CD4-positive, alpha-beta T cell (primary cell): ENCODE data around the gene MAP3K4. TPM values are rescaled to one million over a fixed set of nuclear protein-coding genes. Genes with fewer than 3 reads are reported as not detected.
A peak's percentile ranks its signal among the peaks of the same experiment; 100 is the strongest.

Experiments used
- ATAC-seq: fragments of 200-7000 bp; cut with Tn5 transposase; one replicate; pipeline ENCODE4 v1.10.0; 2022; ENCODE audit warnings: mild to moderate bottlenecking; ENCODE audit not compliant: poor library complexity
- CTCF ChIA-PET: fragments of 350-600 bp; sonication (Branson Sonifier 250); formaldehyde crosslinking; loops from one replicate; lab custom pipeline; 2021; ENCODE audit warnings: antibody characterized with exemption, inconsistent platforms; lab: Charles Lee
- POLR2A ChIA-PET: fragments of 350-600 bp; sonication (Branson Sonifier 250); formaldehyde crosslinking; loops from one replicate; lab custom pipeline; 2021; ENCODE audit warnings: antibody characterized with exemption, inconsistent platforms; lab: Charles Lee
- DNase-seq, 14 experiments: peaks; one replicate each; pipeline ENCODE4 v3.0.0-alpha.2; 2013 to 2020; ENCODE audit warnings: mixed read lengths in 2 of 14
- H3K27ac ChIP-seq, 2 donors: one replicate each; pipeline versions ENCODE4 v1.5.1 to v1.7.0; 2013; ENCODE audit warnings: low read length in 2 of 2, low read depth in 1 of 2, mild to moderate bottlenecking in 1 of 2
- H3K27me3 ChIP-seq, 2 experiments: 1 replicate in 1 of 2; 2 replicates in 1 of 2; pipeline versions ENCODE4 v1.6.1 to v1.7.0; 2013; ENCODE audit warnings: low read length in 2 of 2, control low read depth in 1 of 2, mild to moderate bottlenecking in 1 of 2, moderate library complexity in 1 of 2; ENCODE audit not compliant: insufficient read depth in 2 of 2, control insufficient read depth in 1 of 2
- H3K36me3 ChIP-seq: one replicate; pipeline ENCODE4 v1.6.1; 2013; ENCODE audit warnings: low read length, control low read depth; ENCODE audit not compliant: insufficient read depth
- H3K4me1 ChIP-seq: one replicate; pipeline ENCODE4 v1.6.1; 2013; ENCODE audit warnings: low read length, control low read depth; ENCODE audit not compliant: insufficient read depth
- H3K4me3 ChIP-seq: one replicate; pipeline ENCODE4 v1.5.1; 2013; ENCODE audit warnings: mild to moderate bottlenecking, low read length, moderate library complexity
- H3K9me3 ChIP-seq, 2 experiments: 1 replicate in 1 of 2; 2 replicates in 1 of 2; pipeline versions ENCODE4 v1.6.1 to v1.7.0; 2013; ENCODE audit warnings: low read length in 2 of 2, mild to moderate bottlenecking in 2 of 2, control low read depth in 1 of 2, moderate library complexity in 1 of 2; ENCODE audit not compliant: control insufficient read depth in 1 of 2, insufficient read depth in 1 of 2
- H3K27ac Mint-ChIP-seq: one replicate; pipeline ENCODE4 v1.8.0; 2020; ENCODE audit warnings: mixed read lengths
- H3K27me3 Mint-ChIP-seq: one replicate; pipeline ENCODE4 v1.8.0; 2021; ENCODE audit warnings: mixed read lengths
- H3K36me3 Mint-ChIP-seq: one replicate; pipeline ENCODE4 v1.8.0; 2021; ENCODE audit warnings: low read depth, mixed read lengths
- H3K4me1 Mint-ChIP-seq: one replicate; pipeline ENCODE4 v1.8.0; 2021; ENCODE audit warnings: low read depth, mixed read lengths
- H3K4me3 Mint-ChIP-seq: one replicate; pipeline ENCODE4 v1.8.0; 2020; ENCODE audit warnings: mild to moderate bottlenecking, mixed read lengths
- H3K9me3 Mint-ChIP-seq: one replicate; pipeline ENCODE4 v1.8.0; 2020; ENCODE audit warnings: mixed read lengths
- intact Hi-C, 2 experiments: fragments of 100-400 bp; cut with DNase I in 1 of 2; cut with micrococcal nuclease in 1 of 2; formaldehyde crosslinking; loops; one replicate each; pipeline versions ENCODE4 v1.15.1 to v1.9.0; 2023 to 2025; cut with DNase I, micrococcal nuclease
- total RNA-seq, 174 experiments: library from RNA in 2 of 174; stranded (reverse) in 2 of 174; gene quantifications; one replicate each; pipeline ENCODE4 v1.2.3 and lab custom pipeline; 2021 to 2026
- TF ChIP-seq, protein P1 (sequence below): fragments of 200-600 bp; IDR thresholded peaks from one replicate; pipeline ENCODE4 v1.8.0; 2022; ENCODE audit warnings: antibody characterized with exemption, mild to moderate bottlenecking

Gene MAP3K4
- total RNA-seq, 2 experiments from 2014 or later: 75.5 to 80.3 TPM

DNA sequence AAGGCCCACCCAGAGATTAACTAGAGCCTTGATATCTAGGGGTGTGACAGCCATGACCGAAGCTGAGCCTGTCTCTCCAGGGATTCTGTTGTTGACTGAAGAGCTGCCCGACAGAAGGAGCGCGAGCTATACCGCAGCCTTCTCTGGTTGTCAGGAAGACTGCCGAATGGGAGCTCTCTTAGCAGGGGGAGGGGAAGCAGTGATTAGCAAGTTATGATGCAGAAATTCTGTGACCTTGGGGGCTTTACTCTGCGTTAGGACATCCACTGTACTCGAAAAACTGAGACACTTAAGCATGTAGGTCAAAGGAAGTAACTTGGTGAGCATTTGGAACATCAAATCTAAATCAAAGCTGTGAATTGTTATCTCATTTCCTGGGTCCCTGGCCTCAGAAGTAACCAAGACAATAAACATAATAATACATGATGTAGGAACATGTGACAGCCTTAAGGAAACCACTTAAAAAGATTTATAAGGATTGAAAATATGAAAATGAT is 84.7 kb downstream of the MAP3K4 start:
- intact Hi-C loops: loop anchor here in 1 of 2 experiments (5.0 kb wide), 1 partner anchor 84 kb away; the partner anchor contains the start of gene MAP3K4
- TF ChIP-seq, protein P1, sequence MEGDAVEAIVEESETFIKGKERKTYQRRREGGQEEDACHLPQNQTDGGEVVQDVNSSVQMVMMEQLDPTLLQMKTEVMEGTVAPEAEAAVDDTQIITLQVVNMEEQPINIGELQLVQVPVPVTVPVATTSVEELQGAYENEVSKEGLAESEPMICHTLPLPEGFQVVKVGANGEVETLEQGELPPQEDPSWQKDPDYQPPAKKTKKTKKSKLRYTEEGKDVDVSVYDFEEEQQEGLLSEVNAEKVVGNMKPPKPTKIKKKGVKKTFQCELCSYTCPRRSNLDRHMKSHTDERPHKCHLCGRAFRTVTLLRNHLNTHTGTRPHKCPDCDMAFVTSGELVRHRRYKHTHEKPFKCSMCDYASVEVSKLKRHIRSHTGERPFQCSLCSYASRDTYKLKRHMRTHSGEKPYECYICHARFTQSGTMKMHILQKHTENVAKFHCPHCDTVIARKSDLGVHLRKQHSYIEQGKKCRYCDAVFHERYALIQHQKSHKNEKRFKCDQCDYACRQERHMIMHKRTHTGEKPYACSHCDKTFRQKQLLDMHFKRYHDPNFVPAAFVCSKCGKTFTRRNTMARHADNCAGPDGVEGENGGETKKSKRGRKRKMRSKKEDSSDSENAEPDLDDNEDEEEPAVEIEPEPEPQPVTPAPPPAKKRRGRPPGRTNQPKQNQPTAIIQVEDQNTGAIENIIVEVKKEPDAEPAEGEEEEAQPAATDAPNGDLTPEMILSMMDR: no peak
- H3K27ac ChIP-seq: peak overlapping the region; percentile 44 to 92
- no peaks in the 10 kb centered on the region for H3K9me3 ChIP-seq
- DNase-seq (peak in 10 of 14 experiments; percentile 9 to 90 (median 40)), ATAC-seq (peak; percentile 68)
- H3K4me3 ChIP-seq: no peak overlapping the region
- Mint-ChIP-seq H3K4me3 (no peak overlapping the region), H3K4me1 (peaks cover 9% of the 10 kb centered on the region), H3K27me3 (no peaks in the 10 kb centered on the region), H3K36me3 (peaks cover 8% of the 10 kb centered on the region), H3K27ac (no peak overlapping the region), H3K9me3 (no peaks in the 10 kb centered on the region)
- peaks cover 21% of the 10 kb centered on the region for H3K36me3 ChIP-seq
- ChIA-PET POLR2A (interaction anchor here (0.7 to 2.4 kb wide), 10 partner anchors 9 to 84 kb away, joined by 3 to 16 read pairs (median 4); partner anchors contain the start of gene MAP3K4), CTCF (interaction anchor here (0.8 to 1.2 kb wide), 2 partner anchors 12 to 27 kb away, joined by 3 read pairs; no protein-coding TSS in a partner anchor)
- peaks cover 61% of the 10 kb centered on the region for H3K4me1 ChIP-seq
- H3K27me3 ChIP-seq: no peaks in the 10 kb centered on the region

DNA sequence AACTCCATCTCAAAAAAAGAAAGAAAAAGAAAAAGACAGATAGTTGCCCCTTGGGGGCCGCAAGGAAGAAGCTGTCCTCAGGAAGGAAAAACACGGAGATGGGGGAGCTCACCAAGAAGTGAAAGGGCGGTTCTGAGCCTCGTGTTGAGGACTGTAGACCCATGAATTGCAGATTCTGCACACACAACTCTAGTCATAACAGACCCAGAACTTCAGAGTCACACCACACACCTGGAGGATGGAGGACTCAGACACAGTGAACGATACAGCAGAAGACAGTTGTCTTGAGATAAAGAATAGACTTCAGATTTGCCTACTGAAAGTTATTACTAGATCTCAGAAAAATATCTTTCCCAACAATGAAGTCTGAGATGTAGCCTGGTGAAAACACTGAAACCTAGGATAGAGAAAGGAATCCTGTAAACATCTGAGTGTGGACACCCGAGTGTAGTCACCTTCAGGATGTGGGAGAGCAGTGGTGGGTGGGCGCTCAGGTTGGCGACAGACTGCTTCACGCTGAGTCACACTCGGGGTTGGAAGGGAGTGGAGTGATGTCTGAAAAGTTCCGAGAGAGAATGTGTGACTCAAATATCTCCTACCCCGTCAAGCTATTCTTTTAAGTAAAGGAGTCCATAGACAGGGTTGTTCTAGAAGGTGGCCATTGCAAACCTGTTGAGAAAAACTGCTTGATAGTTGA is 88.1 kb downstream of the MAP3K4 start:
- peaks cover 77% of the 10 kb centered on the region for H3K4me1 ChIP-seq
- Mint-ChIP-seq H3K36me3 (no peaks in the 10 kb centered on the region), H3K27me3 (no peaks in the 10 kb centered on the region), H3K4me3 (no peak overlapping the region), H3K9me3 (no peaks in the 10 kb centered on the region), H3K27ac (no peak overlapping the region), H3K4me1 (peaks cover 2% of the 10 kb centered on the region)
- no peaks in the 10 kb centered on the region for H3K9me3 ChIP-seq
- TF ChIP-seq, protein P1: no peak
- peaks cover 52% of the 10 kb centered on the region for H3K36me3 ChIP-seq
- H3K27ac ChIP-seq: peak overlapping the region; percentile 42 to 66
- DNase-seq: peak in 12 of 14 experiments; percentile 20 to 84 (median 52)
- peak overlapping the region; percentile 30 for H3K4me3 ChIP-seq
- H3K27me3 ChIP-seq: no peaks in the 10 kb centered on the region
- intact Hi-C loops: loop anchor here (5.0 kb wide), 2 partner anchors 82 to 87 kb away; partner anchors contain the start of gene MAP3K4 (in 1 of the 2)
- ChIA-PET CTCF (no interaction called here), POLR2A (interaction anchor here (0.6 to 1.3 kb wide), 5 partner anchors 29 to 149 kb away, joined by 3 to 4 read pairs (median 3); no protein-coding TSS in a partner anchor)
- peak; percentile 54 for ATAC-seq

DNA sequence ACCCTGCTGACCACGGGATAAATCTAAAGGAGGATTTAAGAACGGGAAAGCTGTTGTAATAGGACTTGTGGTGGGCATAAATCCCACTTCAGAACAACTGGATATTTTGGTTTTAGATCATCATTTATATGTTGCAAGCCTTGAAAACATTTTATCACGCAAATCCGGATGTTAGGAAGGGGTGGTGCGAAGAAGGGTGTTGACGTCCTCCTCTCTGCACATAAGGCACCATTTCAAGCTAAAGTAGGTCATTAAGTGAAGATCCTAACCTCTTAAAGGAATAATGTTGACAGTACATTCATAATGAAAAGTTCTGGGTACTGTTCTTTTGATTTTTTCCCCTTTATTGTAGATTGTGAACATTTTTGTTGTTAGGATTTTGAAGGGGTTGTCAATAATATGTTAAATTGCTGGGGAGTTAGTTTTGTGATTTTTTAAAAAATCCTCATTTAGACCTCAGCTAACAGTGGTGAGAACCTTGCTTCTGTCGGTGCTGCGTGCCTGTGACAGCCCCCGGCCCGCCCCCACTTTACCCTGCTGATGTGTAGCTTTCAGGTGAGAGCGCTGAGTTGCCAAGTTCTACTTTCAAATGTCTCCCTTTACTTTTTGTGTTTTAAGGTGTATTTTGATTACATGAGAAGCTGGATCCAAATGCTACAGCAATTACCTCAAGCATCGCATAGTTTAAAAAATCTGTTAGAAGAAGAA is 88.8 kb downstream of the MAP3K4 start:
- ChIA-PET POLR2A (interaction anchor here (0.6 to 1.3 kb wide), 5 partner anchors 30 to 149 kb away, joined by 3 to 4 read pairs (median 3); no protein-coding TSS in a partner anchor), CTCF (no interaction called here)
- intact Hi-C loops: loop anchor here in 1 of 2 experiments (5.0 kb wide), 1 partner anchor 83 kb away; no protein-coding TSS in a partner anchor
- H3K9me3 Mint-ChIP-seq: no peaks in the 10 kb centered on the region
- no peaks in the 10 kb centered on the region for H3K27me3 Mint-ChIP-seq
- Histone ChIP-seq H3K36me3 (peaks cover 56% of the 10 kb centered on the region), H3K27ac (peak overlapping the region; percentile 19 to 66), H3K4me1 (peaks cover 73% of the 10 kb centered on the region), H3K9me3 (no peaks in the 10 kb centered on the region), H3K4me3 (peak overlapping the region; percentile 30), H3K27me3 (no peaks in the 10 kb centered on the region)
- no peaks in the 10 kb centered on the region for H3K4me1 Mint-ChIP-seq
- TF ChIP-seq, protein P1: no peak
- H3K36me3 Mint-ChIP-seq: peaks cover 5% of the 10 kb centered on the region
- H3K4me3 Mint-ChIP-seq: no peak overlapping the region
- ATAC-seq (peak; percentile 39), DNase-seq (peak in 5 of 14 experiments; percentile 14 to 75 (median 48))
- no peak overlapping the region for H3K27ac Mint-ChIP-seq
